Fibroblast of gingiva (primary cell): ENCODE measurements around the gene HOXB6.
A peak's percentile ranks its signal among the peaks of the same experiment; 100 is the strongest.

ENCODE experiments used
- DNase-seq: peaks from one replicate; pipeline ENCODE4 v3.0.0-alpha.2; 2011; ENCODE audit warnings: low read depth

HOXB6 gene

GRCh38 chr17:48621410-48622392, 16.9 kb upstream of the HOXB6 start:
- no peak for DNase-seq

GRCh38 chr17:48620461-48621139, 15.8 kb upstream of the HOXB6 start:
- DNase-seq, result no peak

GRCh38 chr17:48619826-48620449, 15.2 kb upstream of the HOXB6 start:
- no peak for DNase-seq

GRCh38 chr17:48618256-48618896, 13.6 kb upstream of the HOXB6 start:
- DNase-seq, result peak; percentile 60

GRCh38 chr17:48617471-48618255, 12.9 kb upstream of the HOXB6 start:
- DNase-seq, result no peak

GRCh38 chr17:48616717-48617470, 12.1 kb upstream of the HOXB6 start:
- DNase-seq, result no peak

- DNase-seq, result no peak
Measured at GRCh38 chr17:48615963-48616716, 11.4 kb upstream of the HOXB6 start.

- no peak for DNase-seq
Measured at GRCh38 chr17:48615047-48615962, 10.5 kb upstream of the HOXB6 start, which contains the start of gene HOXB8. HOXB8 (minus strand) TSS chr17:48615292; CDS start chr17:48614704, 588 bp downstream.

- DNase-seq, result no peak
Measured at GRCh38 chr17:48613862-48614694, 9.3 kb upstream of the HOXB6 start.

- no peak for DNase-seq
Measured at GRCh38 chr17:48612854-48613691, 8.3 kb upstream of the HOXB6 start.

- peak; percentile 4 for DNase-seq
Measured at GRCh38 chr17:48612456-48612853, 7.7 kb upstream of the HOXB6 start.

- DNase-seq, result no peak
Measured at GRCh38 chr17:48611681-48612455, 7.1 kb upstream of the HOXB6 start.

GRCh38 chr17:48611213-48611612, 6.4 kb upstream of the HOXB6 start:
- DNase-seq, result no peak

- DNase-seq, result no peak
Measured at GRCh38 chr17:48610282-48611211, 5.8 kb upstream of the HOXB6 start, which contains the start of gene HOXB7. HOXB7 (minus strand) TSS chr17:48611017; CDS start chr17:48610918, 99 bp downstream.
